ENCODE results near the gene PLGLB1. TPM values are rescaled to one million over a fixed set of nuclear protein-coding genes. Genes with fewer than 3 reads are reported as not detected.
"Not testable (repeated sequence)": the region's sequence is repeated elsewhere in the genome, so short reads cannot be mapped to it uniquely, and the experiment has no call there.

Gene PLGLB1
- total RNA-seq, 1 donor from 2014 or later, result 8.3 TPM

- DNase-seq; H3K4me1 Mint-ChIP-seq; ATAC-seq (ENCODE audit: low read depth); H3K36me3 Mint-ChIP-seq (ENCODE audit: low read depth); CTCF ChIA-PET; H3K4me3 Mint-ChIP-seq; POLR2A ChIA-PET; H3K27me3 Mint-ChIP-seq; H3K27ac Mint-ChIP-seq; H3K9me3 Mint-ChIP-seq; intact Hi-C loops (cut with micrococcal nuclease): not testable (repeated sequence)
These were observed 2.5 kb upstream of the PLGLB1 start for GRCh38 chr2:87023988-87024615.

- H3K27ac Mint-ChIP-seq; ATAC-seq (ENCODE audit: low read depth); DNase-seq; POLR2A ChIA-PET; H3K9me3 Mint-ChIP-seq; intact Hi-C loops (cut with micrococcal nuclease); H3K27me3 Mint-ChIP-seq; H3K4me3 Mint-ChIP-seq; CTCF ChIA-PET; H3K4me1 Mint-ChIP-seq; H3K36me3 Mint-ChIP-seq (ENCODE audit: low read depth): not testable (repeated sequence)
These were observed 601 bp downstream of the PLGLB1 start for GRCh38 chr2:87021043-87021442.

- intact Hi-C loops (cut with micrococcal nuclease); POLR2A ChIA-PET; H3K27ac Mint-ChIP-seq; H3K9me3 Mint-ChIP-seq; H3K4me1 Mint-ChIP-seq; ATAC-seq (ENCODE audit: low read depth); H3K4me3 Mint-ChIP-seq; DNase-seq; H3K36me3 Mint-ChIP-seq (ENCODE audit: low read depth); CTCF ChIA-PET; H3K27me3 Mint-ChIP-seq: not testable (repeated sequence)
These were observed 2.6 kb downstream of the PLGLB1 start for GRCh38 chr2:87019053-87019452.

GRCh38 chr2:87014489-87015169 lies 7.0 kb downstream of the PLGLB1 start:
- ATAC-seq (ENCODE audit: low read depth); POLR2A ChIA-PET; H3K27ac Mint-ChIP-seq; CTCF ChIA-PET; H3K36me3 Mint-ChIP-seq (ENCODE audit: low read depth); intact Hi-C loops (cut with micrococcal nuclease); H3K9me3 Mint-ChIP-seq; H3K27me3 Mint-ChIP-seq; H3K4me1 Mint-ChIP-seq; DNase-seq; H3K4me3 Mint-ChIP-seq: not testable (repeated sequence)

- H3K27me3 Mint-ChIP-seq; DNase-seq; H3K9me3 Mint-ChIP-seq; H3K4me3 Mint-ChIP-seq; H3K27ac Mint-ChIP-seq; POLR2A ChIA-PET; intact Hi-C loops (cut with micrococcal nuclease); CTCF ChIA-PET; ATAC-seq (ENCODE audit: low read depth); H3K36me3 Mint-ChIP-seq (ENCODE audit: low read depth); H3K4me1 Mint-ChIP-seq: not testable (repeated sequence)
These were observed 17.2 kb downstream of the PLGLB1 start for GRCh38 chr2:87004398-87004797.

Other genes starting within 250 kb of the PLGLB1 start
- 0.18 and 0.24 TPM in 2 replicates for gene CD8A, start 230.9 kb downstream of the PLGLB1 start, total RNA-seq
- 0.15 TPM in 1 of 2 replicates, not detected in the other for gene CD8B, start 160.0 kb downstream of the PLGLB1 start, total RNA-seq
- gene RGPD1, start 79.7 kb downstream of the PLGLB1 start, total RNA-seq, result 1.2 and 1.8 TPM in 2 replicates